Panc1 (cell line): Measurements from ENCODE around the gene NCKAP5L. TPM values are rescaled to one million over a fixed set of nuclear protein-coding genes. Genes with fewer than 3 reads are reported as not detected.

Experiments
- ATAC-seq: fragments of 200-7000 bp; cut with Tn5 transposase; 2 replicates; pipeline ENCODE4 v1.9.1; 2020; ENCODE audit warnings: mild to moderate bottlenecking, moderate library complexity
- BruUV-seq: library from RNA; stranded (reverse); fragments of 400-500 nt; replicated peaks from 2 replicates; lab custom pipeline; 2021; lab: Mats Ljungman, UMichigan
- CTCF ChIA-PET: fragments of 300-600 bp; sonication (Branson Sonifier 250); formaldehyde crosslinking; loops from one replicate; lab custom pipeline; 2022; ENCODE audit warnings: antibody characterized with exemption; lab: Charles Lee
- POLR2A ChIA-PET: fragments of 300-600 bp; sonication (Branson Sonifier 250); formaldehyde crosslinking; loops from one replicate; lab custom pipeline; 2022; ENCODE audit warnings: antibody characterized with exemption; lab: Charles Lee
- DNase-seq: peaks from one replicate; pipeline ENCODE4 v3.0.0-alpha.2; 2010; ENCODE audit warnings: low read depth, low spot score
- H3K27ac ChIP-seq: 2 replicates; pipeline ENCODE4 v1.5.1; 2011; ENCODE audit warnings: mild to moderate bottlenecking, low read length, inconsistent platforms
- H3K27me3 ChIP-seq: fragments of 200-500 bp; sonication (Bioruptor generic); 2 replicates; pipeline ENCODE4 v1.6.0; 2014; ENCODE audit warnings: low read length, inconsistent platforms; ENCODE audit not compliant: control insufficient read depth, insufficient read depth
- H3K36me3 ChIP-seq: fragments of 200-500 bp; sonication (Bioruptor generic); 2 replicates; pipeline ENCODE4 v1.5.1; 2014; ENCODE audit warnings: inconsistent platforms, mild to moderate bottlenecking, low read length, moderate library complexity; ENCODE audit not compliant: control insufficient read depth, insufficient read depth
- H3K4me1 ChIP-seq: 2 replicates; pipeline ENCODE4 v1.5.1; 2011; ENCODE audit warnings: inconsistent platforms, mild to moderate bottlenecking, low read length, moderate library complexity; ENCODE audit not compliant: control insufficient read depth, insufficient read depth
- H3K4me3 ChIP-seq, 2 experiments: 2 replicates each; pipeline ENCODE4 v1.5.1; 2011 to 2012; ENCODE audit warnings: low read depth in 2 of 2, low read length in 2 of 2, mild to moderate bottlenecking in 2 of 2, inconsistent platforms in 1 of 2, moderate library complexity in 1 of 2
- H3K9me3 ChIP-seq: fragments of 200-500 bp; sonication (Bioruptor generic); 2 replicates; pipeline ENCODE4 v1.5.1; 2014; ENCODE audit warnings: low read depth, mild to moderate bottlenecking, inconsistent platforms, low read length, moderate library complexity; ENCODE audit not compliant: control insufficient read depth, insufficient read depth
- CTCF ChIP-seq: fragments of 450-650 bp; IDR thresholded peaks from 2 replicates; pipeline ENCODE4 v1.5.1; 2017; ENCODE audit warnings: mild to moderate bottlenecking
- POLR2AphosphoS5 ChIP-seq: IDR thresholded peaks from 2 replicates; pipeline ENCODE4 v1.6.1; 2012; ENCODE audit warnings: mild to moderate bottlenecking, low read depth, low read length, moderate library complexity
- SIN3A ChIP-seq: IDR thresholded peaks from 2 replicates; pipeline ENCODE4 v1.6.1; 2012; ENCODE audit warnings: low read depth, mild to moderate bottlenecking, low read length, moderate library complexity, borderline replicate concordance; ENCODE audit not compliant: insufficient read depth
- TCF7L2 ChIP-seq: IDR thresholded peaks from 2 replicates; pipeline ENCODE4 v1.6.1; 2011; ENCODE audit warnings: mild to moderate bottlenecking, low read depth, low read length, inconsistent platforms
- in situ Hi-C: cut with HindIII; loops from 2 replicates; pipeline ENCODE4 v1.10.0; 2016; ENCODE audit warnings: low sequenced_read_pairs, low pct_unique_long_range_greater_than_20kb
- intact Hi-C: fragments of 100-400 bp; cut with micrococcal nuclease; formaldehyde crosslinking; loops from one replicate; pipeline ENCODE4 v1.10.0; 2022; ENCODE audit not compliant: unreplicated experiment
- total RNA-seq: library from RNA; stranded (reverse); gene quantifications from one replicate; pipeline ENCODE4 v1.2.1, GENCODE V29; 2021; ENCODE audit not compliant: unreplicated experiment
- TF ChIP-seq, protein P1 (sequence below), 2 experiments: IDR thresholded peaks; 2 replicates each; pipeline ENCODE4 v1.6.1; 2011 to 2012; ENCODE audit warnings: low read depth in 2 of 2, control low read depth in 1 of 2, low read length in 1 of 2, mild to moderate bottlenecking in 1 of 2, moderate library complexity in 1 of 2; ENCODE audit not compliant: insufficient read depth in 1 of 2

NCKAP5L gene
- total RNA-seq, 1 experiment from 2014 or later = 17.3 TPM

DNA sequence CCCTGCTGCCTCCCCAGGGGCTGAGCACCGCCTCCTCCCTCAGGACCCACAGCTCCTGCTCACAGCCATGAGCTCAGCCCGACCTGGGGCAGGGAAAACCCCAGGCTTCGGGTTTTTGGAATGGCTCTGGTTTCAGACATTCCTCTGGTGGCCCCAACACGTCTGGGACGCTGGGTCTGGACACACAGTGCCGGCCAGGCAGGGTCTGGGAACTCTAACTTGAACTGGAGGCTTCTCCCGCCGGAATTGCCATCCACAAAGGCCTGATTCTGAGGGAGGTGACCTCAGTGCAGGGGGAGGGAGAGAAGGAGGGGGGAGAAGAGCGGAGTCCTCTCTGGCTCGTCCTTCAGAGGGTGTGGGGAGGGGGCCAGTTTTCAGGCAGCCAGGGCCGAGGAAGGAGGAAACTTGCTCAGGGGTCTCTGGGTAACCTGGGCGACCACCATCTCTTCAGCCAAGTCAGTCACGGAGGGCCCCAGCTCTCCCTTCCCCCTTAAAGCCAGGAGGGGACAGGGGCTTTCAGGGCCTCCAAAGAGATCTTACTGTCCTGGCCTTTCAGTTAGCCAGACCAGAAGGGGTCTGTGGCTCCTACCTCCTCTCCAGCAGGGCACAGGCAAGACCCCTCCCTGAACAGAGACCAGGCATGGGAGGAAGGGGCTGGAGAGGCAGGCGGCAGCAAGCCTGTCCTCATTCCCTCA is 19.4 kb downstream of the NCKAP5L start:
- TF ChIP-seq POLR2AphosphoS5 (no peak), CTCF (no peak), SIN3A (no peak), TCF7L2 (no peak)
- TF ChIP-seq, protein P1, sequence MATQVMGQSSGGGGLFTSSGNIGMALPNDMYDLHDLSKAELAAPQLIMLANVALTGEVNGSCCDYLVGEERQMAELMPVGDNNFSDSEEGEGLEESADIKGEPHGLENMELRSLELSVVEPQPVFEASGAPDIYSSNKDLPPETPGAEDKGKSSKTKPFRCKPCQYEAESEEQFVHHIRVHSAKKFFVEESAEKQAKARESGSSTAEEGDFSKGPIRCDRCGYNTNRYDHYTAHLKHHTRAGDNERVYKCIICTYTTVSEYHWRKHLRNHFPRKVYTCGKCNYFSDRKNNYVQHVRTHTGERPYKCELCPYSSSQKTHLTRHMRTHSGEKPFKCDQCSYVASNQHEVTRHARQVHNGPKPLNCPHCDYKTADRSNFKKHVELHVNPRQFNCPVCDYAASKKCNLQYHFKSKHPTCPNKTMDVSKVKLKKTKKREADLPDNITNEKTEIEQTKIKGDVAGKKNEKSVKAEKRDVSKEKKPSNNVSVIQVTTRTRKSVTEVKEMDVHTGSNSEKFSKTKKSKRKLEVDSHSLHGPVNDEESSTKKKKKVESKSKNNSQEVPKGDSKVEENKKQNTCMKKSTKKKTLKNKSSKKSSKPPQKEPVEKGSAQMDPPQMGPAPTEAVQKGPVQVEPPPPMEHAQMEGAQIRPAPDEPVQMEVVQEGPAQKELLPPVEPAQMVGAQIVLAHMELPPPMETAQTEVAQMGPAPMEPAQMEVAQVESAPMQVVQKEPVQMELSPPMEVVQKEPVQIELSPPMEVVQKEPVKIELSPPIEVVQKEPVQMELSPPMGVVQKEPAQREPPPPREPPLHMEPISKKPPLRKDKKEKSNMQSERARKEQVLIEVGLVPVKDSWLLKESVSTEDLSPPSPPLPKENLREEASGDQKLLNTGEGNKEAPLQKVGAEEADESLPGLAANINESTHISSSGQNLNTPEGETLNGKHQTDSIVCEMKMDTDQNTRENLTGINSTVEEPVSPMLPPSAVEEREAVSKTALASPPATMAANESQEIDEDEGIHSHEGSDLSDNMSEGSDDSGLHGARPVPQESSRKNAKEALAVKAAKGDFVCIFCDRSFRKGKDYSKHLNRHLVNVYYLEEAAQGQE (IDR thresholded peaks at IDR 0.05; ENCODE audit: insufficient read depth in 1 of 2, low read depth in 2 of 2, low read length in 1 of 2) = no peak
- Histone ChIP-seq H3K9me3 (no peaks in the 10 kb centered on the region), H3K4me3 (no peak overlapping the region), H3K36me3 (0 out of 2 replicates have a peak, but pooled peaks cover 2% of the 10 kb centered on the region), H3K4me1 (no peaks in the 10 kb centered on the region), H3K27ac (no peak overlapping the region), H3K27me3 (no peaks in the 10 kb centered on the region)
- ATAC-seq (no peak), DNase-seq (no peak)
- ChIA-PET CTCF (no interaction called here), POLR2A (interaction anchor here (0.6 to 1.0 kb wide), 2 partner anchors 19 to 545 kb away, joined by 3 to 5 read pairs; partner anchors contain the start of gene NCKAP5L)
- intact Hi-C loops = no loop called here
- in situ Hi-C loops = no loop called here
- BruUV-seq = no TSS peak

DNA sequence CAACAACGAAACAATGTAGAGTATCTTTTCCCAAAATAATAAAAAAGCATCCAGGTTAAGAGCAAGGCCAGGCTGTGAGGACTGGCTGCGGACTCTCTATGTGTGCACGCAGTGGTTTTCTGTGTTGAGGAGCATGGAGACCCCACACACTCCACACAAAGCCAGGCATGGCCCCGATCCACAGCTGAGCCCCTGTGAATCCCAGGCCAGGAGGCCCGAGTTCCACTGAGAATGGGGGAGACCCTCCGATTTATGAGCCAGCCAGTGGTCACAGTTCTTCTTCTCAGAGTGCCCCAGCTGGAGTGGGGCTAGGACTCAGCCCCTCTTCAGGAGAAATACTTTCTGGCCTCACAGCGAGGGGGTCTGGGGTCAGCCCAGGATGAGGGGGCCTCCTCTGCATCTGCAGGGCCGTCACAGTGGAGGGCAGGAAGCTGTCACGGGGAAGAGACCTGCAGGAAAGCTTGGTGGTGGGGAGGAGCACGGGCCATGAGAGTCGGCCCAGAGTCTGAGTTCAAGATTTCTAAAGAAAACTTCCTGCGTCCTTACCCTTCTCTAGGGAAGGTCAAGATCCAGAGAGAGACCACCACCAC is 20.1 kb downstream of the NCKAP5L start:
- POLR2A ChIA-PET = interaction anchor here (0.6 to 1.0 kb wide), 2 partner anchors 20 to 546 kb away, joined by 3 to 5 read pairs; partner anchors contain the start of gene NCKAP5L
- 0 out of 2 replicates have a peak, but pooled peaks cover 2% of the 10 kb centered on the region for H3K36me3 ChIP-seq
- no peak overlapping the region for H3K4me3 ChIP-seq
- ATAC-seq (no peak), DNase-seq (no peak)
- H3K27ac ChIP-seq = no peak overlapping the region
- intact Hi-C loops = no loop called here
- BruUV-seq = no TSS peak
- H3K27me3 ChIP-seq = no peaks in the 10 kb centered on the region
- CTCF ChIA-PET = no interaction called here
- no peaks in the 10 kb centered on the region for H3K9me3 ChIP-seq
- TF ChIP-seq, protein P1 (IDR thresholded peaks at IDR 0.05; ENCODE audit: insufficient read depth in 1 of 2, low read depth in 2 of 2, low read length in 1 of 2) = no peak
- H3K4me1 ChIP-seq = no peaks in the 10 kb centered on the region
- in situ Hi-C loops = no loop called here
